ENCODE measurements around the gene TRAPPC5.

TRAPPC5 gene

GRCh38 chr19:7732045-7732444 is 51.4 kb downstream of the TRAPPC5 start, which contains the start of gene CLEC4G:
Gene CLEC4G (minus strand): TSS chr19:7732110. CDS start chr19:7732102, 8 bp downstream.
- H3K27me3 ChIP-seq (ENCODE audit: insufficient read depth, poor library complexity, severe bottlenecking), result peaks cover 3% of the 10 kb centered on the region

DNA sequence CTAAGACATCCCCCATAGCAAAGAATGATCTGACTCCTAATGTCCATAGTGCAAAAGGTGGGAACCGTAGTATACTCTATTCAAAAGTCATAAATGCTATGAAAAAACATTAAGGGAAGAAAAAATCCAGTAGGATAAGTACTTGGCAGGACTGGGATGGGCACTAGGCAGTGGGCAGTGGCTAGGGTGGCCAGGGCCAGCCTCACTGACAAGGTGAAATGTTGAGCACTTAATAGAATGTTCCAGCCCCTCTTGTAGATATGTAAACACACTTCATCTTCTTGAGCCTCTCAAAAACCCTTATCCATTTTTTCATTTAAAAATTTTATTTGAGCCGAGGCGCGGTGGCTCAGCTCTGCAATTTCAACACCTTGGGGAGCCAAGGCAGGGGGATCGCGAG is 52.7 kb downstream of the TRAPPC5 start:
- H3K27ac ChIP-seq (replicated peaks), result no peak overlapping the region
- TF ChIP-seq GABPA (IDR thresholded peaks at IDR 0.05; ENCODE audit: low read depth) (no peak), SPI1 (IDR thresholded peaks at IDR 0.05; ENCODE audit: borderline replicate concordance, low read depth) (no peak)
- TF ChIP-seq, protein P1, sequence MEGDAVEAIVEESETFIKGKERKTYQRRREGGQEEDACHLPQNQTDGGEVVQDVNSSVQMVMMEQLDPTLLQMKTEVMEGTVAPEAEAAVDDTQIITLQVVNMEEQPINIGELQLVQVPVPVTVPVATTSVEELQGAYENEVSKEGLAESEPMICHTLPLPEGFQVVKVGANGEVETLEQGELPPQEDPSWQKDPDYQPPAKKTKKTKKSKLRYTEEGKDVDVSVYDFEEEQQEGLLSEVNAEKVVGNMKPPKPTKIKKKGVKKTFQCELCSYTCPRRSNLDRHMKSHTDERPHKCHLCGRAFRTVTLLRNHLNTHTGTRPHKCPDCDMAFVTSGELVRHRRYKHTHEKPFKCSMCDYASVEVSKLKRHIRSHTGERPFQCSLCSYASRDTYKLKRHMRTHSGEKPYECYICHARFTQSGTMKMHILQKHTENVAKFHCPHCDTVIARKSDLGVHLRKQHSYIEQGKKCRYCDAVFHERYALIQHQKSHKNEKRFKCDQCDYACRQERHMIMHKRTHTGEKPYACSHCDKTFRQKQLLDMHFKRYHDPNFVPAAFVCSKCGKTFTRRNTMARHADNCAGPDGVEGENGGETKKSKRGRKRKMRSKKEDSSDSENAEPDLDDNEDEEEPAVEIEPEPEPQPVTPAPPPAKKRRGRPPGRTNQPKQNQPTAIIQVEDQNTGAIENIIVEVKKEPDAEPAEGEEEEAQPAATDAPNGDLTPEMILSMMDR (IDR thresholded peaks at IDR 0.05; ENCODE audit: insufficient read depth, low read length), result no peak
- peaks cover 3% of the 10 kb centered on the region for H3K27me3 ChIP-seq (ENCODE audit: insufficient read depth, poor library complexity, severe bottlenecking)
- H3K4me3 ChIP-seq (replicated peaks; ENCODE audit: insufficient read depth, low read length), result no peak overlapping the region
- DNase-seq (ENCODE audit: low read depth in 1 of 2, low spot score in 1 of 2), result no peak

More at GRCh38 chr19:7732045-7732444, 51.4 kb downstream of the TRAPPC5 start, which contains the start of gene CLEC4G:
- DNase-seq (ENCODE audit: low read depth in 1 of 2, low spot score in 1 of 2), result no peak
- Histone ChIP-seq H3K4me3 (replicated peaks; ENCODE audit: insufficient read depth, low read length) (no peak within 1 kb of the TSS), H3K27ac (replicated peaks) (no peak within 1 kb of the TSS)
- TF ChIP-seq REST (IDR thresholded peaks at IDR 0.05; ENCODE audit: insufficient replicate concordance, low read depth), result no peak
- TF ChIP-seq GABPA (IDR thresholded peaks at IDR 0.05; ENCODE audit: low read depth), result no peak
- TF ChIP-seq, protein P1 (IDR thresholded peaks at IDR 0.05; ENCODE audit: insufficient read depth, low read length), result no peak
- no peak for TF ChIP-seq SPI1 (IDR thresholded peaks at IDR 0.05; ENCODE audit: borderline replicate concordance, low read depth)
- TF ChIP-seq POLR2AphosphoS5 (IDR thresholded peaks at IDR 0.05; ENCODE audit: low read depth), result no peak

DNA sequence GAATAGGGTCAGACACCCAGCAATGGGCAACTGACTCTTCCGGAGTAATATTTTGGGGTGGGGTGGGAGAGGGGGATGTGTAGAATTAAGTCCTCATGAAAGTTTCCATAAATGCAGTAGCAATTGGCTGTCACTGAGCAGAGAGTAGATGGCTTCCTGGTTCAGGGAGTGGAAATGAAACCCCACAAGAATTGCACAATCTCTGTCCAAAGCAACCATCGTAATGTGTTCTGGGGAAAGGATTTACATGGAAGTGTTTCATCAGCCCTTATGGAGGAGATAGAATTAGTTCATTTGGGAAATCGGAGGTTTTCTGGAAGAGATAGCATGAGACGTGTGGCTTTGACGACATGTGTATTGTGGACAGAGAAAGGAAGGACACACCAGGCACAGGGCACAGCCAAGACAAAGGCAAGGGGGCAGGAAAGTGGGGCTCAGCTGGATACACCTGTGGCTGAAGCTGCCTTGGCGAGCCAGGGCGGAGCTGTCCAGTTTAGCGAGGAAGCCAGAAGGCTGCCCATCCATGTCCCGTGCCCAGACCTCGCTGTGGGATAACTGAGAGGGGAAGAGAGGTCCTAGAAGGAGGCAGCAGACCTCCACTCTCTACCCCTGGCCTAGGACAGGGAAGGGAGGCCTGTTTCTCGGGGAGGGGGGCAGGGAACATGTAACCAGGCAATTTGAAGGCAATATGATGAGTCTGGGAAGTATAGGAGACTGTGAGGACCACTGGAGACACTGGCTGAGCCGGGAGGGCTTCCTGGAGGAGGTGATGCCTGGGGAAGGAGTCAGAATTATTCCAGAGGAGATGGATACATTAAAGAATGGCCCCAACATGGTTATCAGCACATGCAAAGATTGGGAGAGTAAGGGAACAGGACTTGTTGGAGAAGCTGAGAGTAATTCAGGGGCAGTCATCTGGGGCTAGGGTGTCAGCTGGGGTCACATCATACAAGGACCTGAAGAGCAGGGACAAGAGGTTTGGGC is 53.9 kb downstream of the TRAPPC5 start:
- peaks cover 3% of the 10 kb centered on the region for H3K27me3 ChIP-seq (ENCODE audit: insufficient read depth, poor library complexity, severe bottlenecking)
- H3K27ac ChIP-seq (replicated peaks), result peak overlapping the region; percentile 30; the same call in 1 of the 2 replicates
- TF ChIP-seq, protein P1 (IDR thresholded peaks at IDR 0.05; ENCODE audit: insufficient read depth, low read length), result no peak
- no peak for TF ChIP-seq GABPA (IDR thresholded peaks at IDR 0.05; ENCODE audit: low read depth)
- DNase-seq (ENCODE audit: low read depth in 1 of 2, low spot score in 1 of 2), result peak; percentile 70 to 89
- no peak overlapping the region for H3K4me3 ChIP-seq (replicated peaks; ENCODE audit: insufficient read depth, low read length)

- TF ChIP-seq REST (IDR thresholded peaks at IDR 0.05; ENCODE audit: insufficient replicate concordance, low read depth) (no peak), SPI1 (IDR thresholded peaks at IDR 0.05; ENCODE audit: borderline replicate concordance, low read depth) (no peak), GABPA (IDR thresholded peaks at IDR 0.05; ENCODE audit: low read depth) (no peak)
- DNase-seq (ENCODE audit: low read depth in 1 of 2, low spot score in 1 of 2), result no peak
- Histone ChIP-seq H3K27ac (replicated peaks) (no peak overlapping the region), H3K27me3 (ENCODE audit: insufficient read depth, poor library complexity, severe bottlenecking) (no peaks in the 10 kb centered on the region), H3K4me3 (replicated peaks; ENCODE audit: insufficient read depth, low read length) (no peak overlapping the region)
Observed at GRCh38 chr19:7736148-7736547, 55.5 kb downstream of the TRAPPC5 start.
